ENCODE results near the gene HACD1.

HACD1 gene

DNA sequence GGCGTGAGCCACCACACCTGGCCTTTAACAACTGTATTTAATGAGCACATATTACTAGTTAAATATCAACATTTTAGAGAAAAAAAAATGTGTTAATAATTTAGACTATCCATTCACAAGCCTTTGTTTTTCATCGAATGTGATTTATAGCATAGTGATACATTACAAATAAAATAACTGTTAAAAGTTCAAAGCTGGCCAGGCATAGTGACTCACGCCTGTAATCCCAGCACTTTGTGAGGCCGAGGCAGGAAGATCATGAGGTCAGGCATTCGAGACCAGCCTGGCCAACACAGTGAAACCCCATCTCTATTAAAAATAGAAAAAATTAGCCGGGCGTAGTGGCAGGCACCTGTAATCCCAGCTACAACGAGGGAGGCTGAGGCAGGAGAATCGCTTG lies 72.7 kb downstream of the HACD1 start:
- DNase-seq = no peak
- H3K36me3 Mint-ChIP-seq (ENCODE audit: insufficient read depth) = no peaks in the 10 kb centered on the region

More for the DNA sequence above, 72.7 kb downstream of the HACD1 start:
- ATAC-seq (replicated peaks) = no peak
- peaks cover 0 to 3% of the 10 kb centered on the region in 2 donors for H3K4me1 Mint-ChIP-seq (ENCODE audit: low read depth in 2 of 2)
- H3K9me3 Mint-ChIP-seq = peaks cover 0 to 4% of the 10 kb centered on the region in 2 donors
- H3K4me3 Mint-ChIP-seq = no peak overlapping the region
- H3K27me3 Mint-ChIP-seq = no peaks in the 10 kb centered on the region
- H3K27ac Mint-ChIP-seq = no peak overlapping the region

All from effector memory CD8-positive, alpha-beta T cell (primary cell).